Retinal pigment epithelial cell (primary cell): Measurements from ENCODE around the gene DIS3L2.
A peak's percentile ranks its signal among the peaks of the same experiment; 100 is the strongest.
"Not testable (repeated sequence)": the region's sequence is repeated elsewhere in the genome, so short reads cannot be mapped to it uniquely, and the experiment has no call there.

Source experiments
- DNase-seq: peaks from one replicate; pipeline ENCODE4 v3.0.0-alpha.2; 2010; ENCODE audit warnings: low read depth
- H3K4me3 ChIP-seq: 2 replicates; pipeline ENCODE4 v1.5.1; 2011; ENCODE audit warnings: mild to moderate bottlenecking, low read length, control low read depth, moderate library complexity
- TF ChIP-seq, protein P1 (sequence below): conservative IDR thresholded peaks from 2 replicates; pipeline ENCODE4 v1.5.1; 2011; ENCODE audit warnings: low read depth, low read length, control low read depth, inconsistent platforms

DIS3L2 gene

DNA sequence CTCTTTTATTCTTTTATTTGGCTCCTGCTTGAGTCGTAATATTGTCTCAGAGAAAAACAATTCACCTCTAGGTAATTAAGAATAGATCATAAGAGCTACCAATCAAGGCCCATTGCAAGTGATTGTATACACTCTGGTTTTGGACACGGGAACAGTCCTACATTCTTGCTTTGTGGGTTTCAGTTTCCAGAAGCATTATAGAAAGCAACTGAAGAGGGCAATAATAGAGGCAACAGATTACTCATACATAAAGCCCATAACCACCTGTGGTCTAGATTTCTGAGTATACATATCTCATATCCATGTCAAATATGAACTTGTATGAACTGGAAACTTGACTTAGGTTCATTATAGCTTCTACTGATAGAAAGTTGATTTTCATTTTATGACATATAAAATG is 65.4 kb downstream of the DIS3L2 start:
- TF ChIP-seq, protein P1, sequence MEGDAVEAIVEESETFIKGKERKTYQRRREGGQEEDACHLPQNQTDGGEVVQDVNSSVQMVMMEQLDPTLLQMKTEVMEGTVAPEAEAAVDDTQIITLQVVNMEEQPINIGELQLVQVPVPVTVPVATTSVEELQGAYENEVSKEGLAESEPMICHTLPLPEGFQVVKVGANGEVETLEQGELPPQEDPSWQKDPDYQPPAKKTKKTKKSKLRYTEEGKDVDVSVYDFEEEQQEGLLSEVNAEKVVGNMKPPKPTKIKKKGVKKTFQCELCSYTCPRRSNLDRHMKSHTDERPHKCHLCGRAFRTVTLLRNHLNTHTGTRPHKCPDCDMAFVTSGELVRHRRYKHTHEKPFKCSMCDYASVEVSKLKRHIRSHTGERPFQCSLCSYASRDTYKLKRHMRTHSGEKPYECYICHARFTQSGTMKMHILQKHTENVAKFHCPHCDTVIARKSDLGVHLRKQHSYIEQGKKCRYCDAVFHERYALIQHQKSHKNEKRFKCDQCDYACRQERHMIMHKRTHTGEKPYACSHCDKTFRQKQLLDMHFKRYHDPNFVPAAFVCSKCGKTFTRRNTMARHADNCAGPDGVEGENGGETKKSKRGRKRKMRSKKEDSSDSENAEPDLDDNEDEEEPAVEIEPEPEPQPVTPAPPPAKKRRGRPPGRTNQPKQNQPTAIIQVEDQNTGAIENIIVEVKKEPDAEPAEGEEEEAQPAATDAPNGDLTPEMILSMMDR = no peak
- DNase-seq = no peak
- no peak overlapping the region for H3K4me3 ChIP-seq

DNA sequence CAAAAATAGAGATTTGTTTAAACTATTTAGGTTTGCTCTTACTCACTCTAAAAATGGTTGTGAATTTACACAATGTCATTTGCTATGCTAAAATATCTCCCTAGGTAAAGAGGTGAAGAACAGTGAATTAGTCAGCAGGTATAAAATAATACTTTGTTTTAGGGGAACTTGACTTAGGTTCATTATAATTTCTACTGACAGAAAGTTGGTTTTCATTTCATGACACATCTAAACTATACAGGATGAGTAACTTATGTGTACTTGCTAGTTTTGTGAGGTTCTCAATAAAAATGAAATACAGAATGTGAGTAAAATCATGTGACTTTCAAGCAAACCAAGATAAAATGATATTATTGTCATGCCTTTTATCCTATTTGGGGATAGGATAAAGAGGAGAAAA is 66.0 kb downstream of the DIS3L2 start:
- DNase-seq = no peak
- TF ChIP-seq, protein P1 = no peak
- H3K4me3 ChIP-seq = no peak overlapping the region

DNA sequence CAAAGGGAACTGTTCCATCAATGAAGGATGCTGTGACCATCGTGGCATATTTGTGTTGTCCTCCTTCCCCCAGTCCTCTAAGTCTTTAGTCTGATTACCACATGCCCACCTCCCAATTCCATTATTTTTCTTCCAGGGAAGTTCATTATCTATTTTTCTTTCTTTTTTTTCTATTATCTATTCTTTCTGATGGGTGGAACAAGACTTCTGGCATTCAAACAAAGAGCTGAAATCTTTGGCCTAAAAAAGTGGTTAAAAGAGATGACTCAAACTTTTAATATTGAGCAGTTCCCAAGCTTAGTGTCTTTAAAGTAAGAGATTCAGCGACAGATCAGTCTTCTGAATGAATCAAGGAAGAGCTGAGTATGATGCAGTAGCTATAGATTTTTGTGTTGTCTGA is 66.6 kb downstream of the DIS3L2 start:
- no peak for DNase-seq
- TF ChIP-seq, protein P1 = no peak
- no peak overlapping the region for H3K4me3 ChIP-seq

DNA sequence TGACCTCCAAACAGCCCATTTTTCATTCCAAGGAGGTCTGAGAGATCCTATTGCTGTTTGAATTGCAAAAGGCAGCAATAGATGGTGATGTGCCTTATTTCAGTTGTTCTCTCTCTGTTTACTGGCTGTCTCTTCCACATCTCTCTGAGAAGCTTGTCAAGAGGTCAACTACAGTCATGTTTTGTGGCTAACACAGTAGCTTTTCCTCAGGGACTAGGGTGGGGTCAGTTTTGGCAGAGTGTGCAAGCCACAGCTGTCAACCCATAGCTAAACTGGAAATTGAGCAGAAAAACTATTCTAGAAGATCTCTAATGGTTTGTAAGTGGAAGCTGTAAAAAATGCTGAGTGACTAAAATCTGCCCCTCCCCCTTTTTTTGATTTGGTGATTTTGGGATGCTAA is 67.1 kb downstream of the DIS3L2 start:
- DNase-seq = no peak
- no peak overlapping the region for H3K4me3 ChIP-seq
- TF ChIP-seq, protein P1 = no peak

DNA sequence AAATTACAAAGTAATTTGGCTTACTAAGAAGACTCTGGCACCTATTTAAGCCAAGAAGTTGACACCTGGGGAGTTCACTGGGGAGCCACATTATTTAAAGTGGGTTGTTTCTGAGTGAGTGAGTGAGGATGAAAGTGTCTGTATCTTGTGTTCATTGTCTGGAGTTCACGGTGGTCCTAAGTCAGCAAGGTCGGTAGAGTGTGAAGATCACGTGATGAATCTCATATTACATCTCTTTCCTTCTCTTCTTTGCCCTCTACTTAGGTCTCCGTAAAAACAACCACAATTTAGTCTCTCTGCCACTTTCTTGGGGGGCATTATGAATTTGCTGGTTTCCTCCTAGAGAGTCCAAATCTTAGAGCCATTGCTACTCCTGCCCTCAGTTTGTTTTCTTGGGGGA is 67.8 kb downstream of the DIS3L2 start:
- TF ChIP-seq, protein P1 = no peak
- H3K4me3 ChIP-seq = no peak overlapping the region
- no peak for DNase-seq

DNA sequence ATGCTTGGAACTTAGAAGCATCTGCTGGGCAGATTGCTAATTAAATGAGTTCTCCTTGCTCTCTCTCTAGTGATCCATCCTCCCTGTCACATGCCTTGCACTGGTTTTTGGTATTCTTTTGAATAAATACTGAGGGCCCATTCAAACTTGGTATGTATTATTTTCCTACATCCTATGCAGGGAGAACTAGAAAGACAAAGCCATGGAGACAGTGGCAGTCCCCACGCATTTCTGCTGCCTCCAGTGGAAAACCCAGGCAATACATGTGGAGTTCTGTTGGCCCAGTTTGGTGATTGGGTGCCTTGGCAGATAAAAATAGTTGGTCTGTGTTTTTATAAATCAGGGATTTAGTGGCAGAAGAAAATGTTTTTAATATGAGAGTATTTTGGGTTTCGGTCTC is 68.7 kb downstream of the DIS3L2 start:
- no peak for DNase-seq
- TF ChIP-seq, protein P1 = peak; percentile 31

DNA sequence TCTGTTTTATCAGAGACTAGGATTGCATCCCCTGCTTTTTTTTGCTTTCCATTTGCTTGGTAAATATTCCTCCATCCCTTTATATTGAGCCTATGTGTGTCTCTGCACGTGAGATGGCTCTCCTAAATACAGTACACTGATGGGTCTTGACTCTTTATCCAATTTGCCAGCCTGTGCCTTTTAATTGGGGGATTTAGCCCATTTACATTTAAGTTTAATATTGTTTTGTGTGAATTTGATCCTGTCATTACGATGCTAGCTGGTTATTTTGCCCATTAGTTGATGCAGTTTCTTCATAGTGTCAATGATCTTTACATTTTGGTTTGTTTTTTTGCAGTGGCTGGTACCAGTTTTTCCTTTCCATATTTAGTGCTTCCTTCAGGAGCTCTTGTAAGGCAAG is 73.8 kb downstream of the DIS3L2 start:
- H3K4me3 ChIP-seq, DNase-seq: not testable (repeated sequence)

More for the DNA sequence above, 68.7 kb downstream of the DIS3L2 start:
- H3K4me3 ChIP-seq = no peak overlapping the region

DNA sequence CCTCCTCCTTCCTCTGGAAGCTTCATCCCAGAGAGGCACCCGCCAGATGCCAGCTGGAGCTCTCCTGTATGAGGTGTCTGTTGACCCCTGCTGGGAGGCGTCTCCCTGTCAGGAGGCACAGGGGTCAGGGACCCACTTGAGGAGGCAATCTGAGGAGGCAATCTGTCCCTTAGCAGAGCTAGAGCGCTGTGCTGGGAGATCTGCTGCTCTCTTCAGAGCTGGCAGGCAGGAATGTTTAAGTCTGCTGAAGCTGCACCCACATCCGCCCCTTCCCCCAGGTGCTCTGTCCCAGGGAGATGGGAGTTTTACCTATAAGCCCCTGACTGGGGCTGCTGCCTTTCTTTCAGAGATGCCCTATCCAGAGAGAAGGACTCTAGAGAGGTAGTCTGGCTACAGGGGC is 75.4 kb downstream of the DIS3L2 start:
- not testable (repeated sequence) for DNase-seq

More for the DNA sequence above, 75.4 kb downstream of the DIS3L2 start:
- not testable (repeated sequence) for H3K4me3 ChIP-seq
